ENCODE measurements around the gene SRC. TPM values are rescaled to one million over a fixed set of nuclear protein-coding genes. Genes with fewer than 3 reads are reported as not detected.

SRC gene
- total RNA-seq, 4 donors from 2014 or later = 10.3 to 21.4 (median 12.9) TPM

GRCh38 chr20:37315452-37316110 is 30.4 kb upstream of the SRC start:
- TF ChIP-seq CTCF (IDR thresholded peaks at IDR 0.05; ENCODE audit: low read depth) = no peak

GRCh38 chr20:37316116-37316774 is 29.7 kb upstream of the SRC start:
- no peak for TF ChIP-seq CTCF (IDR thresholded peaks at IDR 0.05; ENCODE audit: low read depth)

- no peak for TF ChIP-seq CTCF (IDR thresholded peaks at IDR 0.05; ENCODE audit: low read depth)
Observed at GRCh38 chr20:37316775-37317170, 29.2 kb upstream of the SRC start.

- no peak for TF ChIP-seq CTCF (IDR thresholded peaks at IDR 0.05; ENCODE audit: low read depth)
Observed at GRCh38 chr20:37317316-37317715, 28.6 kb upstream of the SRC start.

- TF ChIP-seq CTCF (IDR thresholded peaks at IDR 0.05; ENCODE audit: low read depth) = no peak
Observed at GRCh38 chr20:37317994-37318640, 27.8 kb upstream of the SRC start.

- no peak for TF ChIP-seq CTCF (IDR thresholded peaks at IDR 0.05; ENCODE audit: low read depth)
Observed at GRCh38 chr20:37319151-37319671, 26.7 kb upstream of the SRC start.

- no peak for TF ChIP-seq CTCF (IDR thresholded peaks at IDR 0.05; ENCODE audit: low read depth)
Observed at GRCh38 chr20:37323985-37324384, 22.0 kb upstream of the SRC start.

All from subcutaneous adipose tissue (tissue), 4 donors.